GM12878 (cell line): ENCODE measurements around the gene RRAGD. TPM values are rescaled to one million over a fixed set of nuclear protein-coding genes. Genes with fewer than 3 reads are reported as not detected.

Experiments
- ATF7 ChIP-seq: fragments of 450-650 bp; IDR thresholded peaks from 2 replicates; pipeline ENCODE4 v1.6.1; 2016; ENCODE audit warnings: low read depth, mild to moderate bottlenecking
- BACH1 ChIP-seq: fragments of 450-650 bp; IDR thresholded peaks from 2 replicates; pipeline ENCODE4 v1.6.1; 2017; ENCODE audit warnings: mild to moderate bottlenecking, borderline replicate concordance
- CBX5 ChIP-seq: sonication (generic); IDR thresholded peaks from 2 replicates; pipeline ENCODE4 v1.6.1; 2016; ENCODE audit warnings: low read depth, moderate library complexity, mild to moderate bottlenecking, inconsistent platforms
- CHD4 ChIP-seq: fragments of 200-600 bp; sonication (generic); IDR thresholded peaks from 2 replicates; pipeline ENCODE4 v1.6.1; 2016; ENCODE audit warnings: mild to moderate bottlenecking
- DPF2 ChIP-seq: fragments of 450-650 bp; IDR thresholded peaks from 2 replicates; pipeline ENCODE4 v1.6.1; 2017; ENCODE audit warnings: mild to moderate bottlenecking
- EP300 ChIP-seq, 2 experiments: fragments of 150-350 bp in 1 of 2; IDR thresholded peaks; 2 replicates each; pipeline ENCODE4 v1.6.1; 2011 to 2012; ENCODE audit warnings: low read depth in 2 of 2, low read length in 2 of 2, borderline replicate concordance in 1 of 2, improper control_type of control experiment in 1 of 2, inconsistent platforms in 1 of 2; ENCODE audit not compliant: control insufficient read depth in 1 of 2
- ETV6 ChIP-seq, 2 experiments: fragments of 450-650 bp in 1 of 2; IDR thresholded peaks in 1 of 2; conservative IDR thresholded peaks in 1 of 2; 2 replicates each; pipeline ENCODE4 v1.6.1; 2014; ENCODE audit warnings: antibody characterized with exemption in 1 of 2, borderline replicate concordance in 1 of 2, low read depth in 1 of 2, mild to moderate bottlenecking in 1 of 2, moderate library complexity in 1 of 2
- FOXK2 ChIP-seq: fragments of 450-650 bp; IDR thresholded peaks from 2 replicates; pipeline ENCODE4 v1.6.1; 2017; ENCODE audit warnings: mild to moderate bottlenecking, moderate library complexity
- GATAD2B ChIP-seq: fragments of 450-650 bp; conservative IDR thresholded peaks from 2 replicates; pipeline ENCODE4 v1.6.1; 2017; ENCODE audit warnings: low read depth, mild to moderate bottlenecking, moderate library complexity
- HDGF ChIP-seq: fragments of 450-650 bp; IDR thresholded peaks from 2 replicates; pipeline ENCODE4 v1.6.1; 2016; ENCODE audit warnings: antibody characterized with exemption
- IRF4 ChIP-seq: IDR thresholded peaks from 2 replicates; pipeline ENCODE4 v1.6.1; 2011; ENCODE audit warnings: low read depth, low read length
- NFIC ChIP-seq: IDR thresholded peaks from 2 replicates; pipeline ENCODE4 v1.6.1; 2012; ENCODE audit warnings: low read depth, mild to moderate bottlenecking, inconsistent platforms, low read length, moderate library complexity
- STAT3 ChIP-seq: IDR thresholded peaks from 2 replicates; pipeline ENCODE4 v1.6.1; 2011; ENCODE audit warnings: low read depth, low read length, improper control_type of control experiment
- SUPT20H ChIP-seq: IDR thresholded peaks from 2 replicates; pipeline ENCODE4 v1.6.1; 2011; ENCODE audit warnings: low read depth, mild to moderate bottlenecking, low read length, moderate library complexity, borderline replicate concordance; ENCODE audit not compliant: control insufficient read depth
- polyA plus RNA-seq, 11 experiments: library from polyadenylated mRNA; depleted of rRNA in 4 of 11; unstranded in 6 of 11; stranded (reverse) in 5 of 11; fragments of >200 nt; fragmentation: Nextera tagmentation in 4 of 11; fragmentation: Illumina TruSeq in 1 of 11; extraction: Ambion mirVana in 4 of 11; extraction: Trizol in 1 of 11; gene quantifications; 1 replicate in 1 of 11; 2 replicates in 10 of 11; pipeline versions ENCODE4 v1.2.1 to v1.2.3, GENCODE V29; 2011 to 2016; ENCODE audit warnings: inconsistent platforms in 2 of 11, missing spikeins in 2 of 11, low read depth in 1 of 11
- total RNA-seq, 4 experiments: library from RNA; depleted of rRNA in 3 of 4; stranded (reverse); fragments of >200 nt in 3 of 4; fragmentation: Illumina TruSeq in 1 of 4; extraction: Trizol in 1 of 4; gene quantifications; 2 replicates each; pipeline versions ENCODE4 v1.2.1 to v1.2.3, GENCODE V29; 2013 to 2021
- TF ChIP-seq, protein P1 (sequence below): fragments of 450-650 bp; IDR thresholded peaks from 2 replicates; pipeline ENCODE4 v1.6.1; 2017; ENCODE audit warnings: mild to moderate bottlenecking, moderate library complexity
- TF ChIP-seq, protein P2 (sequence below): fragments of 450-650 bp; IDR thresholded peaks from 2 replicates; pipeline ENCODE4 v1.6.1; 2017; ENCODE audit warnings: low read depth, mild to moderate bottlenecking, moderate library complexity
- TF ChIP-seq, protein P3 (sequence below): fragments of 450-650 bp; formaldehyde crosslinking; IDR thresholded peaks from 2 replicates; pipeline ENCODE4 v1.5.0; 2022; ENCODE audit warnings: mild to moderate bottlenecking, missing genetic modification characterization
- TF ChIP-seq, protein P4 (sequence below): IDR thresholded peaks from 2 replicates; pipeline ENCODE4 v1.6.1; 2011; ENCODE audit warnings: borderline replicate concordance, low read depth, mild to moderate bottlenecking, moderate library complexity, low read length; ENCODE audit not compliant: insufficient read depth, poor library complexity, severe bottlenecking

RRAGD gene
- total and polyA plus RNA-seq, 10 of the 15 experiments (the other 5 are each of a cell fraction or from before 2014, with no cell fraction given): 4.6 to 17.4 (median 8.5) TPM

DNA sequence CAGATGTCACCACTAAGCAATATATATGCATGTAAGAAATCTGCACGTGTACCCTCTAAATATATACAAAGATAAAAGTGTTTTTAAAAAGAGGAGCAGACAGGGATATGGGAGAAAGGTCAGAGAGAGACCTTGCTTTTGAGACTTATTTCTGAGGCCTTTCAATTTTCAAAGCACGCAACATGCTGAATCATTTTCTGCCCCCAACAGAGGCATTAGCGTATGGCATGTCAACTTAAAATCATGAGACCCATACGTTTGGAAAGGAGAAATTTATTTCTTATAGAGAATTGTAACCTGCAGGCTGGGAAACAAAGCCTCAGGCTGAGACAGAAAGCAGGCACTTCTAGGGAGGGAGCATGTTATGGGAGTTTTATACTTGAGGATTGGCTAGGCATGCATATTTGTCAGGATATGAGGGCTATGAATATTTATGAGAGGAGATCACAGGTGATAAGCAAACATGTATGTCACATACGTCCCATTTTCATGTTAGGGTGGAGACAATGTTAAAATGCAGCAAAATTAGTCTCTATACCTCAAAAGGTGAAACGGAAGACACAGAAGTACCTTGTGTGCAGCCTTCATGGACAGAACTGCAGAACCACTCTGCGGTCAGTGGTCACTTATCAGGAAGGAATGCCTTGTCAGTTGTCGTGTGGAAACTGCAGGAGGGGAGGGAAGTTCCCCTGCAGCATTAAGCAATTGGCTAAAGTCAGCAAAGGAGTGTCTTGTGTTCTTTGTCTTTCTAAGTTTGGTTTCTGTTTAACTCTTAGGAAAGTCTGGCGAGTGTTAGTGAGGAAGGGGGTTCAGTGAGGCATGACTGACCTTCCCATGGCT lies 90.7 kb downstream of the RRAGD start (continued):
- TF ChIP-seq, protein P1, sequence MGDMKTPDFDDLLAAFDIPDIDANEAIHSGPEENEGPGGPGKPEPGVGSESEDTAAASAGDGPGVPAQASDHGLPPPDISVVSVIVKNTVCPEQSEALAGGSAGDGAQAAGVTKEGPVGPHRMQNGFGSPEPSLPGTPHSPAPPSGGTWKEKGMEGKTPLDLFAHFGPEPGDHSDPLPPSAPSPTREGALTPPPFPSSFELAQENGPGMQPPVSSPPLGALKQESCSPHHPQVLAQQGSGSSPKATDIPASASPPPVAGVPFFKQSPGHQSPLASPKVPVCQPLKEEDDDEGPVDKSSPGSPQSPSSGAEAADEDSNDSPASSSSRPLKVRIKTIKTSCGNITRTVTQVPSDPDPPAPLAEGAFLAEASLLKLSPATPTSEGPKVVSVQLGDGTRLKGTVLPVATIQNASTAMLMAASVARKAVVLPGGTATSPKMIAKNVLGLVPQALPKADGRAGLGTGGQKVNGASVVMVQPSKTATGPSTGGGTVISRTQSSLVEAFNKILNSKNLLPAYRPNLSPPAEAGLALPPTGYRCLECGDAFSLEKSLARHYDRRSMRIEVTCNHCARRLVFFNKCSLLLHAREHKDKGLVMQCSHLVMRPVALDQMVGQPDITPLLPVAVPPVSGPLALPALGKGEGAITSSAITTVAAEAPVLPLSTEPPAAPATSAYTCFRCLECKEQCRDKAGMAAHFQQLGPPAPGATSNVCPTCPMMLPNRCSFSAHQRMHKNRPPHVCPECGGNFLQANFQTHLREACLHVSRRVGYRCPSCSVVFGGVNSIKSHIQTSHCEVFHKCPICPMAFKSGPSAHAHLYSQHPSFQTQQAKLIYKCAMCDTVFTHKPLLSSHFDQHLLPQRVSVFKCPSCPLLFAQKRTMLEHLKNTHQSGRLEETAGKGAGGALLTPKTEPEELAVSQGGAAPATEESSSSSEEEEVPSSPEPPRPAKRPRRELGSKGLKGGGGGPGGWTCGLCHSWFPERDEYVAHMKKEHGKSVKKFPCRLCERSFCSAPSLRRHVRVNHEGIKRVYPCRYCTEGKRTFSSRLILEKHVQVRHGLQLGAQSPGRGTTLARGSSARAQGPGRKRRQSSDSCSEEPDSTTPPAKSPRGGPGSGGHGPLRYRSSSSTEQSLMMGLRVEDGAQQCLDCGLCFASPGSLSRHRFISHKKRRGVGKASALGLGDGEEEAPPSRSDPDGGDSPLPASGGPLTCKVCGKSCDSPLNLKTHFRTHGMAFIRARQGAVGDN: no peak
- TF ChIP-seq ATF7 (no peak), BACH1 (no peak), GATAD2B (no peak), CHD4 (no peak), ETV6 (conservative IDR thresholded peaks at IDR 0.05 in 1 of 2, IDR thresholded peaks at IDR 0.05 in 1 of 2; ENCODE audit: borderline replicate concordance in 1 of 2, low read depth in 1 of 2) (0 out of 4 replicates have a peak, but pooled peaks of 1 of the 2 experiments have one; percentile 39), EP300 (IDR thresholded peaks at IDR 0.05; ENCODE audit: borderline replicate concordance in 1 of 2, control insufficient read depth in 1 of 2, low read depth in 2 of 2, low read length in 2 of 2) (no peak), NFIC (peak; percentile 45; the same call in 1 of the 2 replicates), SUPT20H (no peak), STAT3 (no peak), HDGF (no peak), IRF4 (0 out of 2 replicates have a peak, but pooled peaks have one; percentile 10), FOXK2 (no peak), CBX5 (peak; percentile 37; the same call in 1 of the 2 replicates), DPF2 (no peak)
- TF ChIP-seq, protein P2, sequence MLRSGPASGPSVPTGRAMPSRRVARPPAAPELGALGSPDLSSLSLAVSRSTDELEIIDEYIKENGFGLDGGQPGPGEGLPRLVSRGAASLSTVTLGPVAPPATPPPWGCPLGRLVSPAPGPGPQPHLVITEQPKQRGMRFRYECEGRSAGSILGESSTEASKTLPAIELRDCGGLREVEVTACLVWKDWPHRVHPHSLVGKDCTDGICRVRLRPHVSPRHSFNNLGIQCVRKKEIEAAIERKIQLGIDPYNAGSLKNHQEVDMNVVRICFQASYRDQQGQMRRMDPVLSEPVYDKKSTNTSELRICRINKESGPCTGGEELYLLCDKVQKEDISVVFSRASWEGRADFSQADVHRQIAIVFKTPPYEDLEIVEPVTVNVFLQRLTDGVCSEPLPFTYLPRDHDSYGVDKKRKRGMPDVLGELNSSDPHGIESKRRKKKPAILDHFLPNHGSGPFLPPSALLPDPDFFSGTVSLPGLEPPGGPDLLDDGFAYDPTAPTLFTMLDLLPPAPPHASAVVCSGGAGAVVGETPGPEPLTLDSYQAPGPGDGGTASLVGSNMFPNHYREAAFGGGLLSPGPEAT: no peak
- TF ChIP-seq, protein P3, sequence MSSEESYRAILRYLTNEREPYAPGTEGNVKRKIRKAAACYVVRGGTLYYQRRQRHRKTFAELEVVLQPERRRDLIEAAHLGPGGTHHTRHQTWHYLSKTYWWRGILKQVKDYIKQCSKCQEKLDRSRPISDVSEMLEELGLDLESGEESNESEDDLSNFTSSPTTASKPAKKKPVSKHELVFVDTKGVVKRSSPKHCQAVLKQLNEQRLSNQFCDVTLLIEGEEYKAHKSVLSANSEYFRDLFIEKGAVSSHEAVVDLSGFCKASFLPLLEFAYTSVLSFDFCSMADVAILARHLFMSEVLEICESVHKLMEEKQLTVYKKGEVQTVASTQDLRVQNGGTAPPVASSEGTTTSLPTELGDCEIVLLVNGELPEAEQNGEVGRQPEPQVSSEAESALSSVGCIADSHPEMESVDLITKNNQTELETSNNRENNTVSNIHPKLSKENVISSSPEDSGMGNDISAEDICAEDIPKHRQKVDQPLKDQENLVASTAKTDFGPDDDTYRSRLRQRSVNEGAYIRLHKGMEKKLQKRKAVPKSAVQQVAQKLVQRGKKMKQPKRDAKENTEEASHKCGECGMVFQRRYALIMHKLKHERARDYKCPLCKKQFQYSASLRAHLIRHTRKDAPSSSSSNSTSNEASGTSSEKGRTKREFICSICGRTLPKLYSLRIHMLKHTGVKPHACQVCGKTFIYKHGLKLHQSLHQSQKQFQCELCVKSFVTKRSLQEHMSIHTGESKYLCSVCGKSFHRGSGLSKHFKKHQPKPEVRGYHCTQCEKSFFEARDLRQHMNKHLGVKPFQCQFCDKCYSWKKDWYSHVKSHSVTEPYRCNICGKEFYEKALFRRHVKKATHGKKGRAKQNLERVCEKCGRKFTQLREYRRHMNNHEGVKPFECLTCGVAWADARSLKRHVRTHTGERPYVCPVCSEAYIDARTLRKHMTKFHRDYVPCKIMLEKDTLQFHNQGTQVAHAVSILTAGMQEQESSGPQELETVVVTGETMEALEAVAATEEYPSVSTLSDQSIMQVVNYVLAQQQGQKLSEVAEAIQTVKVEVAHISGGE (CRISPR knock-in tag): no peak
- TF ChIP-seq, protein P4, sequence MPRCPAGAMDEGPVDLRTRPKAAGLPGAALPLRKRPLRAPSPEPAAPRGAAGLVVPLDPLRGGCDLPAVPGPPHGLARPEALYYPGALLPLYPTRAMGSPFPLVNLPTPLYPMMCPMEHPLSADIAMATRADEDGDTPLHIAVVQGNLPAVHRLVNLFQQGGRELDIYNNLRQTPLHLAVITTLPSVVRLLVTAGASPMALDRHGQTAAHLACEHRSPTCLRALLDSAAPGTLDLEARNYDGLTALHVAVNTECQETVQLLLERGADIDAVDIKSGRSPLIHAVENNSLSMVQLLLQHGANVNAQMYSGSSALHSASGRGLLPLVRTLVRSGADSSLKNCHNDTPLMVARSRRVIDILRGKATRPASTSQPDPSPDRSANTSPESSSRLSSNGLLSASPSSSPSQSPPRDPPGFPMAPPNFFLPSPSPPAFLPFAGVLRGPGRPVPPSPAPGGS: no peak
